SK-N-SH (cell line): ENCODE measurements around the gene LRRC43. TPM values are rescaled to one million over a fixed set of nuclear protein-coding genes. Genes with fewer than 3 reads are reported as not detected.

Experiments
- CTCF ChIA-PET: fragments of 300-600, 350-600 bp; formaldehyde crosslinking; extraction: SDS; loops from one replicate; lab custom pipeline; 2021; lab: Yijun Ruan, JAX
- POLR2A ChIA-PET: fragments of 350-600 bp; sonication (Branson Sonifier 250); formaldehyde crosslinking; extraction: SDS; loops from one replicate; lab custom pipeline; 2020; ENCODE audit warnings: antibody characterized with exemption, inconsistent platforms; lab: Yijun Ruan, JAX
- DNase-seq: peaks from one replicate; pipeline ENCODE4 v3.0.0; 2012
- H2AFZ ChIP-seq: fragments of 200-600 bp; sonication (generic); 2 replicates; pipeline ENCODE4 v1.8.1; 2016; ENCODE audit warnings: antibody characterized with exemption, mild to moderate bottlenecking, low read depth
- H3F3A ChIP-seq: fragments of 200-600 bp; sonication (generic); replicated peaks from 2 replicates; pipeline ENCODE3; 2016; ENCODE audit warnings: antibody characterized with exemption, mild to moderate bottlenecking; ENCODE audit not compliant: insufficient read depth
- H3K27ac ChIP-seq, 2 experiments: fragments of 200-500 bp in 1 of 2; fragments of 200-600 bp in 1 of 2; sonication (Bioruptor generic) in 1 of 2; sonication (generic), shearing (Covaris generic) in 1 of 2; 2 replicates each; pipeline versions ENCODE4 v1.5.1 to v1.6.1; 2014 to 2016; ENCODE audit warnings: low read depth in 2 of 2, inconsistent platforms in 1 of 2, low read length in 1 of 2, mild to moderate bottlenecking in 1 of 2, mixed read lengths in 1 of 2
- H3K27me3 ChIP-seq: fragments of 200-600 bp; sonication (generic), shearing (Covaris generic); 2 replicates; pipeline ENCODE4 v1.6.1; 2016; ENCODE audit warnings: mixed run types; ENCODE audit not compliant: insufficient read depth
- H3K36me3 ChIP-seq, 2 experiments: fragments of 200-500 bp in 1 of 2; fragments of 200-600 bp in 1 of 2; sonication (Bioruptor generic) in 1 of 2; sonication (generic) in 1 of 2; replicated peaks in 1 of 2; 2 replicates each; pipeline versions ENCODE3 to v1.5.1; 2014 to 2016; ENCODE audit warnings: low read length in 1 of 2, mild to moderate bottlenecking in 1 of 2; ENCODE audit not compliant: insufficient read depth in 2 of 2, control insufficient read depth in 1 of 2
- H3K4me1 ChIP-seq, 2 experiments: fragments of 200-500 bp in 1 of 2; fragments of 200-600 bp in 1 of 2; sonication (Bioruptor generic) in 1 of 2; sonication (generic), shearing (Covaris generic) in 1 of 2; 2 replicates each; pipeline versions ENCODE4 v1.5.1 to v1.6.1; 2014 to 2016; ENCODE audit warnings: low read depth in 1 of 2, low read length in 1 of 2, mixed run types in 1 of 2; ENCODE audit not compliant: insufficient read depth in 2 of 2, control insufficient read depth in 1 of 2
- H3K4me2 ChIP-seq: fragments of 200-600 bp; sonication (generic), shearing (Covaris generic); 2 replicates; pipeline ENCODE4 v1.6.1; 2017; ENCODE audit warnings: mixed run types
- H3K4me3 ChIP-seq, 2 experiments: fragments of 200-500 bp in 1 of 2; fragments of 200-600 bp in 1 of 2; sonication (Bioruptor generic) in 1 of 2; sonication (generic), shearing (Covaris generic) in 1 of 2; 2 replicates each; pipeline versions ENCODE4 v1.5.1 to v1.8.1; 2014 to 2016; ENCODE audit warnings: low read depth in 2 of 2, inconsistent platforms in 1 of 2, low read length in 1 of 2, mild to moderate bottlenecking in 1 of 2, mixed read lengths in 1 of 2, moderate library complexity in 1 of 2
- H3K79me2 ChIP-seq: fragments of 200-600 bp; sonication (generic); 2 replicates; pipeline ENCODE4 v1.8.1; 2017; ENCODE audit warnings: mild to moderate bottlenecking; ENCODE audit not compliant: insufficient read depth
- H3K9ac ChIP-seq: fragments of 200-600 bp; sonication (generic); 2 replicates; pipeline ENCODE4 v1.6.1; 2017; ENCODE audit warnings: mixed run types
- H3K9me2 ChIP-seq: fragments of 200-600 bp; sonication (generic); 2 replicates; pipeline ENCODE4 v1.6.1; 2017; ENCODE audit warnings: mixed run types
- H3K9me3 ChIP-seq: fragments of 200-600 bp; sonication (generic); 2 replicates; pipeline ENCODE4 v1.6.1; 2017; ENCODE audit warnings: mixed run types, mild to moderate bottlenecking, moderate library complexity
- H4K20me1 ChIP-seq: fragments of 200-600 bp; sonication (generic); 2 replicates; pipeline ENCODE4 v1.6.1; 2017; ENCODE audit warnings: mild to moderate bottlenecking, mixed run types; ENCODE audit not compliant: insufficient read depth
- FOSL2 ChIP-seq: IDR thresholded peaks from 2 replicates; pipeline ENCODE4 v1.4.0; 2012; ENCODE audit warnings: low read depth, mild to moderate bottlenecking, moderate library complexity, borderline replicate concordance
- FOXJ3 ChIP-seq: sonication (generic); formaldehyde crosslinking; IDR thresholded peaks from 2 replicates; pipeline ENCODE4 v1.5.1; 2020; ENCODE audit warnings: mild to moderate bottlenecking, missing genetic modification reagents
- GABPA ChIP-seq: IDR thresholded peaks from 2 replicates; pipeline ENCODE4 v1.4.0; 2012; ENCODE audit warnings: low read depth, mild to moderate bottlenecking
- GATA2 ChIP-seq: sonication (generic); formaldehyde crosslinking; IDR thresholded peaks from 2 replicates; pipeline ENCODE4 v1.5.0; 2020; ENCODE audit warnings: mild to moderate bottlenecking, missing genetic modification reagents
- MXI1 ChIP-seq: IDR thresholded peaks from 2 replicates; pipeline ENCODE4 v1.6.1; 2012; ENCODE audit warnings: mild to moderate bottlenecking, low read depth, low read length, improper control_type of control experiment
- NFIC ChIP-seq: IDR thresholded peaks from 2 replicates; pipeline ENCODE4 v1.4.0; 2012; ENCODE audit warnings: borderline replicate concordance
- RFX5 ChIP-seq: IDR thresholded peaks from 2 replicates; pipeline ENCODE4 v1.6.1; 2012; ENCODE audit warnings: mild to moderate bottlenecking, improper control_type of control experiment, low read length
- RXRA ChIP-seq: IDR thresholded peaks from 2 replicates; pipeline ENCODE4 v1.4.0; 2012; ENCODE audit warnings: low read depth, mild to moderate bottlenecking, borderline replicate concordance
- WGBS: methylation state at CpG from one replicate; pipeline ENCODE4 v1.1.6; 2017; ENCODE audit warnings: low lambda C conversion rate; 5-methylcytosine and 5-hydroxymethylcytosine counted together
- polyA plus RNA-seq, 3 experiments: library from polyadenylated mRNA; depleted of rRNA; stranded (reverse); fragments of >200 nt; gene quantifications; 2 replicates each; pipeline ENCODE4 v1.2.3, GENCODE V29; 2012
- TF ChIP-seq, protein P1 (sequence below): fragments of 150-350 bp; IDR thresholded peaks from 2 replicates; pipeline ENCODE4 v1.6.1; 2016; ENCODE audit warnings: mild to moderate bottlenecking, low read depth, low read length
- TF ChIP-seq, protein P2 (sequence below): IDR thresholded peaks from 2 replicates; pipeline ENCODE4 v1.4.0; 2012; ENCODE audit warnings: low read depth, borderline replicate concordance
- TF ChIP-seq, protein P3 (sequence below): IDR thresholded peaks from 2 replicates; pipeline ENCODE4; 2012
- TF ChIP-seq, protein P4 (sequence below): fragments of 200-600 bp; sonication (generic); IDR thresholded peaks from 2 replicates; pipeline ENCODE4 v1.6.1; 2017; ENCODE audit warnings: antibody characterized with exemption, mild to moderate bottlenecking, moderate library complexity

Gene LRRC43
- polyA plus RNA-seq, 1 of the 3 experiments (the other 2 are of a cell fraction), result 0.94 TPM

DNA sequence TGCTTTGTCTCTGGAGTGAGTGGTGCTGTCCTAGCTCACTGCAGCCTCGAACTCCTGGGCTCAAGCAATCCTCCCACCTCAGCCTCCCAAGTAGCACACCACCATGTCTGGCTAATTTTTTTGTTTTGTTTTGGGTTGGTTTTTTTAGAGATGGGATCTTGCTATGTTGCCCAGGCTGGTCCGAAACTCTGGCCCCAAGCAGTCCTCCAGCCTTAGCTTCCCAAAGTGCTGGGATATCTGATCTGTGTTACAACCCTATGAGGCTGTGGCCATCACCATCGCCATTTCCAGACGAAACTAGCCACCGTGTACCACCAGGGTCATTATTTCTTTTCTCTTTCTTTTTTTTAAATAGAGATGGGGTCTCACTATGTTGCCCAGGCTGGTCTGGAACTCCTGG is 11.5 kb upstream of the LRRC43 start:
- DNase-seq, result no peak
- no peak overlapping the region for H3K27ac ChIP-seq
- no peaks in the 10 kb centered on the region for H3K9me3 ChIP-seq
- H3K9ac ChIP-seq, result no peak overlapping the region
- no peaks in the 10 kb centered on the region for H3K36me3 ChIP-seq
- H4K20me1 ChIP-seq, result no peaks in the 10 kb centered on the region
- WGBS, result 61% methylated on average over 5 of the region's 5 CpGs
- H3K4me3 ChIP-seq, result no peak overlapping the region
- ChIA-PET CTCF (no interaction called here), POLR2A (no interaction called here)
- H2AFZ ChIP-seq, result no peak overlapping the region
- H3K4me2 ChIP-seq, result no peak overlapping the region
- H3K27me3 ChIP-seq, result no peaks in the 10 kb centered on the region
- H3F3A ChIP-seq, result no peaks in the 10 kb centered on the region
- no peaks in the 10 kb centered on the region for H3K9me2 ChIP-seq
- H3K79me2 ChIP-seq, result no peaks in the 10 kb centered on the region
- H3K4me1 ChIP-seq, result no peaks in the 10 kb centered on the region
- no peak for TF ChIP-seq NFIC
- no peak for TF ChIP-seq GATA2 (CRISPR knock-in tag)
- no peak for TF ChIP-seq MXI1
- TF ChIP-seq, protein P1, sequence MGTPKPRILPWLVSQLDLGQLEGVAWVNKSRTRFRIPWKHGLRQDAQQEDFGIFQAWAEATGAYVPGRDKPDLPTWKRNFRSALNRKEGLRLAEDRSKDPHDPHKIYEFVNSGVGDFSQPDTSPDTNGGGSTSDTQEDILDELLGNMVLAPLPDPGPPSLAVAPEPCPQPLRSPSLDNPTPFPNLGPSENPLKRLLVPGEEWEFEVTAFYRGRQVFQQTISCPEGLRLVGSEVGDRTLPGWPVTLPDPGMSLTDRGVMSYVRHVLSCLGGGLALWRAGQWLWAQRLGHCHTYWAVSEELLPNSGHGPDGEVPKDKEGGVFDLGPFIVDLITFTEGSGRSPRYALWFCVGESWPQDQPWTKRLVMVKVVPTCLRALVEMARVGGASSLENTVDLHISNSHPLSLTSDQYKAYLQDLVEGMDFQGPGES, result no peak
- TF ChIP-seq GABPA, result no peak
- TF ChIP-seq RFX5, result no peak
- TF ChIP-seq, protein P2, sequence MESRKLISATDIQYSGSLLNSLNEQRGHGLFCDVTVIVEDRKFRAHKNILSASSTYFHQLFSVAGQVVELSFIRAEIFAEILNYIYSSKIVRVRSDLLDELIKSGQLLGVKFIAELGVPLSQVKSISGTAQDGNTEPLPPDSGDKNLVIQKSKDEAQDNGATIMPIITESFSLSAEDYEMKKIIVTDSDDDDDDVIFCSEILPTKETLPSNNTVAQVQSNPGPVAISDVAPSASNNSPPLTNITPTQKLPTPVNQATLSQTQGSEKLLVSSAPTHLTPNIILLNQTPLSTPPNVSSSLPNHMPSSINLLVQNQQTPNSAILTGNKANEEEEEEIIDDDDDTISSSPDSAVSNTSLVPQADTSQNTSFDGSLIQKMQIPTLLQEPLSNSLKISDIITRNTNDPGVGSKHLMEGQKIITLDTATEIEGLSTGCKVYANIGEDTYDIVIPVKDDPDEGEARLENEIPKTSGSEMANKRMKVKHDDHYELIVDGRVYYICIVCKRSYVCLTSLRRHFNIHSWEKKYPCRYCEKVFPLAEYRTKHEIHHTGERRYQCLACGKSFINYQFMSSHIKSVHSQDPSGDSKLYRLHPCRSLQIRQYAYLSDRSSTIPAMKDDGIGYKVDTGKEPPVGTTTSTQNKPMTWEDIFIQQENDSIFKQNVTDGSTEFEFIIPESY, result no peak
- TF ChIP-seq FOXJ3 (CRISPR knock-in tag), result no peak
- TF ChIP-seq, protein P3, sequence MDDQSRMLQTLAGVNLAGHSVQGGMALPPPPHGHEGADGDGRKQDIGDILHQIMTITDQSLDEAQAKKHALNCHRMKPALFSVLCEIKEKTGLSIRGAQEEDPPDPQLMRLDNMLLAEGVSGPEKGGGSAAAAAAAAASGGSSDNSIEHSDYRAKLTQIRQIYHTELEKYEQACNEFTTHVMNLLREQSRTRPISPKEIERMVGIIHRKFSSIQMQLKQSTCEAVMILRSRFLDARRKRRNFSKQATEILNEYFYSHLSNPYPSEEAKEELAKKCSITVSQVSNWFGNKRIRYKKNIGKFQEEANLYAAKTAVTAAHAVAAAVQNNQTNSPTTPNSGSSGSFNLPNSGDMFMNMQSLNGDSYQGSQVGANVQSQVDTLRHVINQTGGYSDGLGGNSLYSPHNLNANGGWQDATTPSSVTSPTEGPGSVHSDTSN, result no peak
- TF ChIP-seq FOSL2, result no peak
- TF ChIP-seq, protein P4, sequence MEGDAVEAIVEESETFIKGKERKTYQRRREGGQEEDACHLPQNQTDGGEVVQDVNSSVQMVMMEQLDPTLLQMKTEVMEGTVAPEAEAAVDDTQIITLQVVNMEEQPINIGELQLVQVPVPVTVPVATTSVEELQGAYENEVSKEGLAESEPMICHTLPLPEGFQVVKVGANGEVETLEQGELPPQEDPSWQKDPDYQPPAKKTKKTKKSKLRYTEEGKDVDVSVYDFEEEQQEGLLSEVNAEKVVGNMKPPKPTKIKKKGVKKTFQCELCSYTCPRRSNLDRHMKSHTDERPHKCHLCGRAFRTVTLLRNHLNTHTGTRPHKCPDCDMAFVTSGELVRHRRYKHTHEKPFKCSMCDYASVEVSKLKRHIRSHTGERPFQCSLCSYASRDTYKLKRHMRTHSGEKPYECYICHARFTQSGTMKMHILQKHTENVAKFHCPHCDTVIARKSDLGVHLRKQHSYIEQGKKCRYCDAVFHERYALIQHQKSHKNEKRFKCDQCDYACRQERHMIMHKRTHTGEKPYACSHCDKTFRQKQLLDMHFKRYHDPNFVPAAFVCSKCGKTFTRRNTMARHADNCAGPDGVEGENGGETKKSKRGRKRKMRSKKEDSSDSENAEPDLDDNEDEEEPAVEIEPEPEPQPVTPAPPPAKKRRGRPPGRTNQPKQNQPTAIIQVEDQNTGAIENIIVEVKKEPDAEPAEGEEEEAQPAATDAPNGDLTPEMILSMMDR, result no peak
- no peak for TF ChIP-seq RXRA
- TF ChIP-seq, all 33 proteins: peak for 0
